GM18526 (cell line): ENCODE measurements around the gene ABI3BP.

ENCODE experiments used
- POLR2A ChIP-seq: IDR thresholded peaks from 3 replicates; pipeline ENCODE4 v1.6.1; 2011; ENCODE audit not compliant: insufficient read length; ENCODE audit errors: extremely low read depth

The ABI3BP gene

DNA sequence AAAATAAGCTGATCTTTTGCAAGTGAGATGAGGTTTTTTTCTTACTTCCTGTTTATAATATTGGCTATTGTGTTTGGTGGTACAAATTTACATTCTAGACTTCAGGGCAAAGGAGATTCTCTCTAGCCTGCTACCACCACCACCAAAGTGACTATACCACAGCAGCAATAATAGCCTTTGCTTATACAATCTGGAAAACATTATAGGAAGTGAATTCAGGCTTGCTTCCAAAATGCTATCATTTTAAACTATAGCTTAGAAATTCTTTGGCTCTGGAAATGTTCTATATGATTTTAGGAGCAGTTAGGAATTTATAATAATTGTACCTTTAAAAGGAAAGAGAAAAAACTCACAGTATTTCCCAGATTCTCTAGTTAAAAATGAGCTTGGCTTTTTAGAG is 189.5 kb downstream of the ABI3BP start:
- no peak for TF ChIP-seq POLR2A

DNA sequence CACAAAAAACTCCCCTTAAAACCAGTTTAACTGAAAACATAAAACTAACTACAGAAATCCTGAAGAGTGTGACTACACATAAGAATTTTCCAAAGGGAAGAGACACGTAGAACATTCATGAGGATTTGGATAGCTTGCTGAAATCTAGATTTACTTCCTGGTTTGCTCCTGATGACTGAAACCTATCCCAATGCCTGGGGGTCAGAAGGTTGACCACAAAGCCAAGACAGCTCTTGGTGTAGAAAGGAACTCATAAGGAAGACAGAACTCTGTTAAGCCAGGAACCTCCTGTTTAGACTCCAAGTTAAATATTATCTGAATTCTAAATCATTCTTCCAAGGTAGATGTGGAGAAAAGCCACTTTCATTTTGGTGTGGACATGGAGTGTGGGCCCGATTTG is 191.1 kb downstream of the ABI3BP start:
- TF ChIP-seq POLR2A: no peak

DNA sequence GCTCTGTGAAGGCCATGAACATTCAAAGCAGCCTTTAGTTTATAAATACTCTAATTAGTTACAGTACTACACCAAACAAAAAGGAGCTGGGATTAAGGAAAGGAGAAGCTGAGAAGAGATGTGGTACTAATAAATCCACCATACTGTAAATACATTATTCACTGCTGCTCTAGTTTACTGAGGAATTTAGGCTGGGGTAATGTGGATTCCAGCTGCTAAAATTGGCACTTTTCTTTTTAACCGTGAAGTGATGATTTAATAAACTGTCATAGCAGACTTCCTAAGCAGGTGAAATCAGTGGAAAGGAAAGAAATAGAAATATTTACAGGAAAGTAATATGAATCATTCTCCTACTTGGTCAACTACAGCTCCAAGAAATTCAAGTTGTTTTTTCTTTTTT is 195.2 kb downstream of the ABI3BP start:
- TF ChIP-seq POLR2A: no peak

DNA sequence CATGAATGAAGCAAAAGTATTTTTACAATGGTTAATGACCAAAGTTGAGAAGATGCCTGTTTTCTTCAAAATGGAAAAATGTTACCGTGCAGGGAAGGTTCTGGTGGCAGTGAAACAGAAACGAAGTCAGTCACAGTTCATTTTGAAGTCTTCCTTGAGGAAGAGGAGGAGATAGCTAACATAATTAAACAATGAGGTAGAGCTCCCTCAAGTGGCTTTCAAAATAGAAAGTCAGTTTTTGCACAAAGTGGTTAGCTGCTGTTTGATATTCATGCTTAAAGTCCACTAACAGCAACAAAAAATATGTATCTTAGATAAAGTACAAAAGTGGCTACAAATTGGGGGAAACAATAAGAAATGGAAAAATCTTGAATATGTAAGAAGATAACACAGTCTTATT is 196.7 kb downstream of the ABI3BP start:
- TF ChIP-seq POLR2A: no peak

DNA sequence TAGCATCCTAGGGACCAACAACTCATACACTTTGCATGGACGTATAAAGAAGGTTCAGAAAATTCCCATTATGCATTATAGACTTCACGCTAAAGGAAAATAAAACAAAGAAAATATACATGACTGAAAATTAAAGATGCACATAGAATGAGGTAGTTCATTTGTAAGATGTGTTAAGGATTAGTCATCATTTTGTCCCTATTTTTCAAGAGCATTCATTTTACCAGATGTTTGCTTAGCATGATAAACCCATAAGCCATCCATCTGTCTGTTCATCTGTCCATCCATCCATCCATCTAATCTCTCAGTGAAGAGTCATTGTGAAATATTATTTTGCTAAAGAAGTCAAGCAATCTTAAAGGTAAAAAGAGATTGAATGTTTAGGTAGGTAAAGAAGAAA is 203.6 kb downstream of the ABI3BP start:
- TF ChIP-seq POLR2A: no peak

DNA sequence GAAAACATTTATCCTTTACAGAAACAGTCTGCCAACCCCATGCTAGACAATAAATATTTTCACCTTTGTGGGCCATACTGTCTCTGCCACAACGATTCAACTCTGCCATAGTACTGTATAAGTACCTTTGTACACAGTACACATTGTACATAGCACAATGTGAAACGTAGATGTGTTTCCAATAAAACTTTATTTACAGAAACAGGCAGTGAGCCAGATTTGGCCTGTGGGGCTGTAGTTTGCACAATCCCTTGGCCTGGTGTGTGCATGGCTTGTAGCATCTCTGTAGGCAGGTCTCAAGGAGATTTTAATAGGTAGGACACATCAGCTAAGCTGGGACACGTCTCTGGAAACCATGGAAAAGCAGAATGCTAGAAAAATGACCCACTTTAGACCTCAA is 209.6 kb downstream of the ABI3BP start:
- no peak for TF ChIP-seq POLR2A

DNA sequence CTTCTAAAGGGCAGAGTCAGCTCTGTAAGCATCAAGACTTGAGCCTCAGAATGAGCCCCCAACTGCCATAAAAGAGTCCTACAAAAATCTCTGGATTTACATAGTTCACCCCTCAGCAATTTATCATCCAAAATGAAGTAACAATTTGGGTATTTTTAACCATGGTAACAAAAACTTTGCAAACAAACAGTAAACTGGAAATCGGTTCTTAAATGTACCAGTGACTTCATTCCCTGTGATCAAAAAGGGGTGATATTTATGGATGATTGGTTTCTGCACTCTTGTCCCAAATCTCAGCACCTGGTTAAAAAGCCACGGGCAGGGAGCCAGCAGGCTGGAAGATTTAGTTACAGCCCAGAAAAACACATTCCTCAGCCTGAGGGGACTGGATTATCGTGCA is 210.3 kb downstream of the ABI3BP start:
- TF ChIP-seq POLR2A: no peak

DNA sequence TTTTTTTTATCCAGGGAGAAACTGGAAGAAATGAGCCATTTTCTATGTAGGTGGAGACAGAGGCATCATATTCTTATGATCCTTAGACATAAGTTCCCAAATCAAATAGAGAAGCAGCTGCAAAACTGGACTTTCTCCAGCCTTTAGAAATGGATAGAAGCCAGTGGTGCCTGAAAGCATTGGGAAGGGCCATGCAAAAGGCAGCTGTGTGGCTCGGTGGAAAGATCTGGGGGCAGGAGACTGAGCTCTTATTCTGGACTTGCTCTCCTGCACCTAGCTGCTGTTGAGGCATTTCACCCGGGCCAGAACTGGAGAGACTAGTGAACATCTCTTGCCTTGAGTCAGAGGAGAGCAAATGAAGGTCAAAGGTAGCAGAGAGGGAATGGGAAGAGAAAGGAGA is 210.9 kb downstream of the ABI3BP start:
- no peak for TF ChIP-seq POLR2A

DNA sequence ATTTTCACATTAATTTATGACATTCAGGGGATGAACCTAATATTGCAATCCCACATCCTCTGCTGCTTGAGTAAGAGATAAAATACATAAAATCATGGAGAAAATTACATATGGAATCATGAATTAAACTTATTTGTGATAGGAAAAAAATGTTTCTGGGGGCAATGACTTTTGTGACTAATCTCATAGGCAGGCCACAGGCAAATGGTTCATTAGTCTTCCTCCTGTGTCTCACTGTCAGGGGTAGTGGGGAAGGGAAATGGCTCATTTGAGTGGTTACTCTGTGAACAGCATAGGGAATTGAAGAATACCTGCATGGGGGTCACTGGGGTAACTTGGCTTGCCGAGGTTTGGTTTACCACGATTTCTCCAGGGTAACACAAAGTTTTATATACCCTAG is 211.9 kb downstream of the ABI3BP start:
- TF ChIP-seq POLR2A: no peak

DNA sequence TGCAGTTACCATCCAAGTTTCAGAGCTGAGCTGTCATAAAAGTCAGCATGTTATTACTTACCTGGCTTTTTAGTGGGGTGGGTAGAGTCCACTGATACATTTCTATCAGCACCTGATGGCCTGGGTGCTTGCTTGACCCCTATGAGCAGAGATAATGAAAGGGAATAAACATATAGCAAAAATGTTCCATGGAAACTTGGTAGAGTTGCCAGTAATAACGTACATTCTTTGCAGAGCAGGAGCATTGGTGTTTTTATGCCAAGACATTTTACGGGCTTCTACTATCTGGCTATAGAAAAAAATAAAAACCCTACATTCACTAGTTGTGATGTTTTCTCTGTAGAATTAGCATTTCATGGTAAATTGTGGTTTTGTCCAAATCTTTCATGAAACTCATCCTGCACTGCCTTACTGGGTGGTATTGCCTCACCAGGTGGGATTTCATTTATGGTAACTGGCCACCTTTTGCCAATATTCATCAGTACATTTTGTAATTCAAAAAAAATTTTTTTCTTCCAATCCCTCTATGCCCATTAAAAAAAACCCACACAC is 213.1 kb downstream of the ABI3BP start:
- no peak for TF ChIP-seq POLR2A

DNA sequence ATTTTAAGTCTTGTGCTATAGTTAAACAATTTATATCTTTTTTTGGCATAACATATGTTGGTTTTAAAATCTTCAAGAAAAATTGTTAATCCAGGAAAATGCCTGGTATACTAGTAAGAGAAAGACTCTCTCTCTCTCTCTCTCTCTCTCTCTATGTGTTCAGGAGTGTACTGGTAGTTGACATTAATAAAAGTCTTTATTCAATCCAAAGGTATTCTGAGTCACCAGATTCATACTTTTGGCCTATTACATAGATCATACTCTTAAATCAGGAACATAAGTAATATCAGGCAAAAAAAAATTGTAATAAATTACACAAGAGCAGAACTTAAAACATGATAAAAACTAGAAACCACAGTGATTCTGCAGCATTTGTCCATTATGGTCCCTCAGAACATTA is 213.7 kb downstream of the ABI3BP start:
- no peak for TF ChIP-seq POLR2A

DNA sequence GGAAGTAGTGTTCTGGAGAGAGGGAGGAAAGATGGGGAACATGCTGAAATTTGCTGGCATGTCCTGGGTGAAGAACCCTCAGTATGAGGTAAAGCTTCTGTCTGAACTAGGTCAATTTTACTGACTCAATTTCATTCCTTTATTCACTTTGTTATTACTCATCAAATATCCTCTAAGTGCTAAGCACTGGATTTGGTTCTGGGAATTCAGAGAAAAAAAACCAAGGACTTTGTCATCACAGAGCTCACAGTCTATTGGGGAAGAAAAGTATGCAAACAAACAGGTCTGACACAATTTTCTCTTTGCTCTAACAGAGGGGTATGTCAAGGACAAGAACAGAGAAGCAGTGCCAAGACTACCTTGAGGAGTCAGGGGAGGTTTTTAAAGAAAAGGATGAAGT is 215.9 kb downstream of the ABI3BP start:
- TF ChIP-seq POLR2A: no peak

DNA sequence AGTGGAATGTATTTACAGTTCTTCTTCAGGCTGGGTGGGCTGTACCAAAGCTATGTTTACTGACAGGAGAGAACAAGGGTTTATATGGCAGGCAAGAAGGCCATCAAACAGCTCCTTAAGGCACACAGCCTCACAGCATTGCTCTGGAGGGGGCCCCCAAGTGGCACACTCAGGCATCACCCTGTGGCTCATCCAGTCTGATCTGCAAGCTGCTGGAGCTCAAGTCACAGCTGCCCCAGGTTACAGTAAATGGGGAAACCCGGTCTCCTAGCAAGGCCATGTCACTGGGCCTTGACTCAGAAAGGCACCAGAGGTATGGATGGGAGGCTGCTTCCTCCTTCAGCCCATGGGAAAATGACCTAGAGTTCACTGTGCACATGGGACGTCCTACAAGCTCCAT is 216.5 kb downstream of the ABI3BP start:
- TF ChIP-seq POLR2A: no peak

DNA sequence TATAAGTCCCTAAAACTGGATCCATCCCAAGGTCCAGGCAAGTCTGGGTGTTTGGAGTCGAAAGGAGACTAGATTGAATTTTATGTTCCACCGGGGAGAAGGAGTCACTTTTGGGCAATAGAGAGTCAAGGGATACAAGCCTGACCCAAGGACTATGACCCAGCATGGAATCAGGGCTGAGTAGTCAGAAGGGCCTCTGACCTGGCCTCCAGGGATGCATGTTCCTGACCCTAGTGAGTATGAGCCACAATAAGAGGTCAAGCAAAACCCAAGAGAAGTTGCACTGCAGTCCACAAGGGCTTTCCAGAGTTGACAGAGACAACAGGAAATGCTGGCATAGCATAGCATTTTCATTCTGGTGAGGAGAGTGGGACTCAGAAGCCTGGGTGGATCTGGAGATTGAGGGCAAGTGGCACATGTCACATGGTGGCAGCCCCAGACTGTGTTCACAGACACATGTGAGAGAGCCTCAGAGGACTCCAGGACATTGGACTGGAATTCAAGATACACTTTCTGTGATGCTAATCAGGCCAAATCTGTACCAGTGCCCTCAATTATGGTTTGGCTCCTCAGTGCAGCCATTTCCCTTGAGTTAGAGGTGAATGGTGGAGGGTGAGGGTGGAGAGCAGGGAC is 217.0 kb downstream of the ABI3BP start:
- TF ChIP-seq POLR2A: no peak

DNA sequence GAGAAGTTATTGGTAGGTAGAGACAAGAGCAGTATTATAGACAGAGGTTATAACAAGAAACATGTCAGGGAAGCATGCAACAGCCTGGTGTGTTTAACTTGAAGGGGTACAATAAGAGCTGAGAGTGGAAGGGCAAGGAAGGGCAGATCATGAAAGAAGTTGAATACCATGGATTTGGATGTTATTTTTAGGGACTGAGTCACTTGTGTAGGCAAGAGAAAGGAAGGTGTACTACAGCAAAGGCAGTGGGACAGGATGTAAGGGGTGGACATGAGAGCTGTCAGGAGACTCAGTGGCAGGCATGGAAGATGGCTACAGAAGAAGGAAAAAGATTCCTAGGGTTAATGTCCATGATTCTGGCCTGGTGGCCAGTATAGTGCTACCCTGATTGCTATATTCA is 217.6 kb downstream of the ABI3BP start:
- TF ChIP-seq POLR2A: no peak

DNA sequence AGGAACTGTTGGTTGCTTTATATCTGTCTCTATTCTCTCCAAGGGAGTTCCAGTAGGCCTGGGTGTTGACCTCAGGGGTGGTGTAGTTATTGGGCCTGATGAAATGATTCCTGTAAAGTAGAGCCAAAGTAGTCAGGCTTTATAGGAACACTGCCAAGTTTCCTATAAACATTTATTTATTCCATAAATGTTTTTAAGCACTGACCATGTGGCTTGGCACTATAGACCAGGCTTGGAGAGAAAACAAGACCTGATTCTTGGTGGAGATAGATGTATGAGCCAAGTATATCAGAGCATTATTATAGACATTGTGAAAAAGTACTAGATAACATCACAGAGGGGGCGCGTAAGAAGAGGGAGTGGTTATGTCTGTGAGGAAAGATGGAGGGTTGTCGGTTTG is 218.0 kb downstream of the ABI3BP start:
- no peak for TF ChIP-seq POLR2A

DNA sequence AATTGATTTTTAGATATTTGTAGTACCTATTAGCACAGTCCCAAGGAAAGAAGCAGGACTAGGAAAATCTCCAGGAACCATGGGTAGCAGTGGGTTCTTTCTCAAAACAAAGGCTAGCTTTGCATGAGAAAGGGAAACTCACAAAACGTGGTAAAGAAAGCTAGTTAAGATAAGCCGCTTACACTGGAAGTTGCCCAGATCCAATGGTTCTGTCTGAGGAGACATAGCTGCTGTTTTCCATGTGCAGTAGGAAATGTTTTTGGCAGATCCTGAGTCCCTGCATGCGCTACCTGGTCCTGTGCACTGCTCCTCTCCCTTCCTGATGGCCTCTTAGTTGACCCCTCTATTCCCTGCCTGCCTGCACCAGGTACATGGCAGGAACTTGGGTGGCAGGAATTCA is 223.5 kb downstream of the ABI3BP start:
- no peak for TF ChIP-seq POLR2A

DNA sequence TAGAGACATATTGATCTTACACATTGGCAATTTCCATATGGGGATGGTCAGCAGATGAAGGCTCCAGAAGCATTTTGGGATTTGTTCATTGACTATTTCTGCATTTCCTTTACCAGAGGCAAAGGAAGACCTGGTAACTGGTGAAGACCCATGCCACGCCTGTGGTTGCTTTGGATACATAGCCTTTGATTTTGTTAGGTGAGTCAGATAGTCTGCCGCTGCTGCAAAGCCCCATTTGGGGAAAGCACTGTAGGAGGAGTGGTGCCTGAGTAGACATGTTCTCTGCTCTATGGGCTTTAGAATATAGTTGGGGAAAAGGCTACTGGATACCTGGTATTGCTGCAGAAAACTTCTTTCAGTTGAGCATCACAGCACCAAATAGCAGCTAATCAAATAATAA is 227.2 kb downstream of the ABI3BP start:
- TF ChIP-seq POLR2A: no peak

DNA sequence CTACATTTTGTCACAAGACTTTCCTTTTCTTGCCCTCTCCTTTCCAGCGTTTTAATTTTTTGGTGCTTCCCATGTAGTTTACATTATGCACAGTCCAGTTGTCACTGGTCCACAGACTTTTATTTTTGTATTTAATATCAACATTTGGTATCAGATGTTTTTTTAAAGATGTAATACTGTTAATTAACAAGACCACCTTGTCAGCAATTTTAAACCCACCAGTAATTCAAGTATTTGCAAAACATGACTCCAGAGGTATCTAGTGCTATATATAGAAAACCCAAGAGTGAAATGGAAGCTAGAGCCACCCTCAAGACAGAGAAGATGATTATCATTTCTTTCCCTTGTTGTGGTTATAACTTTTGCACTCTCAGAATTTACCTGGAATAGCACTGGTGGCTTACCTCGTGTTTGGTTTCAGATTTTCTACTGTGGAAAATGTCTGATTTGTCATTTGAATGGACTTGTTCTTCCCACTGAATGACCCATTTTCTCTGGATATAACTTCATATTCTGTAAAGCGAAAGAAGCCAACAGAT is 227.7 kb downstream of the ABI3BP start:
- no peak for TF ChIP-seq POLR2A
